Body of pancreas (tissue), 4 donors: ENCODE results near the gene LCN12. TPM values are rescaled to one million over a fixed set of nuclear protein-coding genes. Genes with fewer than 3 reads are reported as not detected.

Source experiments
- ATAC-seq: fragments of 150-250 bp; one replicate; pipeline ENCODE4 v1.9.1; 2016
- DNase-seq, 4 donors: peaks; one replicate each; pipeline ENCODE4 v3.0.0-alpha.2; 2019
- H3K27ac ChIP-seq, 4 donors: fragments of 200-600 bp; sonication (generic); 1 replicate in 3 of 4; 2 replicates in 1 of 4; pipeline versions ENCODE4 v1.5.1 to v1.6.1; 2016 to 2019; ENCODE audit warnings: mild to moderate bottlenecking in 1 of 4, mixed read lengths in 1 of 4, moderate library complexity in 1 of 4
- H3K27me3 ChIP-seq, 2 donors: fragments of 200-600 bp; sonication (generic); one replicate each; pipeline ENCODE4 v1.6.0; 2016; ENCODE audit warnings: mild to moderate bottlenecking in 1 of 2
- H3K36me3 ChIP-seq, 2 donors: fragments of 200-600 bp; sonication (generic); replicated peaks in 1 of 2; 2 replicates each; pipeline ENCODE4 v1.5.1; 2016; ENCODE audit warnings: low read depth in 2 of 2; ENCODE audit not compliant: insufficient read depth in 1 of 2
- H3K4me1 ChIP-seq: fragments of 200-600 bp; sonication (generic); one replicate; pipeline ENCODE4 v1.6.0; 2016
- H3K4me3 ChIP-seq, 2 donors: fragments of 200-600 bp; sonication (generic); 1 replicate in 1 of 2; 2 replicates in 1 of 2; pipeline ENCODE4 v1.5.1; 2016 to 2019
- H3K9me3 ChIP-seq, 3 donors: fragments of 200-600 bp; sonication (generic); 1 replicate in 2 of 3; 2 replicates in 1 of 3; pipeline ENCODE4 v1.5.1; 2016
- POLR2A ChIP-seq, 3 donors: fragments of 450-650 bp; IDR thresholded peaks; one replicate each; pipeline ENCODE4 v1.6.1; 2016; ENCODE audit warnings: antibody characterized with exemption in 3 of 3, mild to moderate bottlenecking in 2 of 3
- WGBS, 2 donors: methylation state at CpG; one replicate each; pipeline ENCODE4 v1.1.5; 2017; 5-methylcytosine and 5-hydroxymethylcytosine counted together
- intact Hi-C: fragments of 100-400 bp; cut with DNase I; formaldehyde crosslinking; loops from one replicate; pipeline ENCODE4 v1.15.1; 2023
- total RNA-seq, 2 donors: library from RNA; depleted of rRNA; stranded (reverse); fragments of >200 nt; gene quantifications; one replicate each; pipeline ENCODE4 v1.1.0, GENCODE V29; 2016
- TF ChIP-seq, protein P1 (sequence below), 7 experiments: fragments of 450-650 bp in 4 of 7; fragments of 200-600 bp in 3 of 7; sonication (generic) in 3 of 7; IDR thresholded peaks; one replicate each; pipeline ENCODE4 v1.5.1; 2016 to 2019; ENCODE audit warnings: antibody characterized with exemption in 7 of 7

LCN12 gene
- total RNA-seq, 2 donors from 2014 or later, result 1.3 to 4.9 TPM

DNA sequence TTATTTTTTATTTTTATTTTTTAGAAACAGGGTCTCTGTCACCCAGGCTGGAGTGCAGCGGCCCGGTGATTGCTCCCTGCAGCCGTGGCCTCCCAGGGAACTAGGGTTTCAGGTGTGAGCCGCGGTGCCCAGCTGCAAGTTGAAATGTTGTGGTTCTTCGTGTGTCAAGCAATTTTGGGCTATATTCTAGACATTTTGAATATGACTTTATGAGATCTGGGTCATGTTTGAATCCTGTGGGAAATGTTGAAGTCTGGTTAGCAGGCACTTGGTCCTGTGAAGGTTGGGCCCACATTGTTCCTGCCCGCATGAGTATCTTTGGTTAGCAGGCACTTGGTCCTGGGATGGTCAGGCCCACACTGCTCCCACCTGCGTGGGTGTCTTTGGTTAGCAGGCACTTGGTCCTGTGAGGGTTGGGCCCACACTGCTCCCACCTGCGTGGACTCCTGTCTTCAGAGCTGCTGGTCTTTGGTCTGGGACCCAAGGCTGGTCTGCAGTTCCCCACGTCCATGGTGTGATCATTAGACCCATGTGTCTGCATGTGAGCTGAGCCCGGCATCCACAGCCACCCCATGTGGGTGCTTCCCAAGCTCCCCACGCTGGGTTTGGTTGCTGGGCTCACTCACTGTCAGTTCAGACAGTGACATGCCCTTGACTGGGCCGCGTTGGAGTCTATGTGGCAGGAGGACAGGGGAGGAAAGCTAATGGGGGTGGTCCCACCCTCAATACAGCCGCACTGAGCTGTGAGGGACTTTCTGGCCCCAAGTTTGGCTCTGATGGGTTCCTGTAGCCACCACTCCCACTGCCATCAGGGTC lies 14.7 kb upstream of the LCN12 start:
- ATAC-seq (no peak), DNase-seq (no peak)
- no peaks in the 10 kb centered on the region for H3K27me3 ChIP-seq
- H3K4me3 ChIP-seq, result no peak overlapping the region
- H3K27ac ChIP-seq, result no peak overlapping the region
- 92 to 93% methylated on average over 9 to 15 of the region's 15 CpGs for WGBS, 2 donors
- intact Hi-C loops, result no loop called here
- H3K36me3 ChIP-seq, result peaks cover 20 to 23% of the 10 kb centered on the region in 2 donors
- TF ChIP-seq POLR2A (IDR thresholded peaks at IDR 0.05), result no peak
- TF ChIP-seq, protein P1, sequence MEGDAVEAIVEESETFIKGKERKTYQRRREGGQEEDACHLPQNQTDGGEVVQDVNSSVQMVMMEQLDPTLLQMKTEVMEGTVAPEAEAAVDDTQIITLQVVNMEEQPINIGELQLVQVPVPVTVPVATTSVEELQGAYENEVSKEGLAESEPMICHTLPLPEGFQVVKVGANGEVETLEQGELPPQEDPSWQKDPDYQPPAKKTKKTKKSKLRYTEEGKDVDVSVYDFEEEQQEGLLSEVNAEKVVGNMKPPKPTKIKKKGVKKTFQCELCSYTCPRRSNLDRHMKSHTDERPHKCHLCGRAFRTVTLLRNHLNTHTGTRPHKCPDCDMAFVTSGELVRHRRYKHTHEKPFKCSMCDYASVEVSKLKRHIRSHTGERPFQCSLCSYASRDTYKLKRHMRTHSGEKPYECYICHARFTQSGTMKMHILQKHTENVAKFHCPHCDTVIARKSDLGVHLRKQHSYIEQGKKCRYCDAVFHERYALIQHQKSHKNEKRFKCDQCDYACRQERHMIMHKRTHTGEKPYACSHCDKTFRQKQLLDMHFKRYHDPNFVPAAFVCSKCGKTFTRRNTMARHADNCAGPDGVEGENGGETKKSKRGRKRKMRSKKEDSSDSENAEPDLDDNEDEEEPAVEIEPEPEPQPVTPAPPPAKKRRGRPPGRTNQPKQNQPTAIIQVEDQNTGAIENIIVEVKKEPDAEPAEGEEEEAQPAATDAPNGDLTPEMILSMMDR (IDR thresholded peaks at IDR 0.05), result no peak
- H3K4me1 ChIP-seq, result peaks cover 1% of the 10 kb centered on the region
- no peaks in the 10 kb centered on the region for H3K9me3 ChIP-seq

GRCh38 chr9:136939431-136939995 lies 12.6 kb upstream of the LCN12 start:
- Histone ChIP-seq H3K36me3 (peaks cover 20 to 26% of the 10 kb centered on the region in 2 donors), H3K27me3 (no peaks in the 10 kb centered on the region), H3K27ac (no peak overlapping the region), H3K4me1 (peaks cover 16% of the 10 kb centered on the region), H3K9me3 (no peaks in the 10 kb centered on the region), H3K4me3 (no peak overlapping the region)
- intact Hi-C loops, result no loop called here
- WGBS, 2 donors, result 90 to 94% methylated on average over 18 to 28 of the region's 28 CpGs
- DNase-seq (no peak), ATAC-seq (no peak)
- no peak for TF ChIP-seq POLR2A (IDR thresholded peaks at IDR 0.05)
- TF ChIP-seq, protein P1 (IDR thresholded peaks at IDR 0.05), result no peak

DNA sequence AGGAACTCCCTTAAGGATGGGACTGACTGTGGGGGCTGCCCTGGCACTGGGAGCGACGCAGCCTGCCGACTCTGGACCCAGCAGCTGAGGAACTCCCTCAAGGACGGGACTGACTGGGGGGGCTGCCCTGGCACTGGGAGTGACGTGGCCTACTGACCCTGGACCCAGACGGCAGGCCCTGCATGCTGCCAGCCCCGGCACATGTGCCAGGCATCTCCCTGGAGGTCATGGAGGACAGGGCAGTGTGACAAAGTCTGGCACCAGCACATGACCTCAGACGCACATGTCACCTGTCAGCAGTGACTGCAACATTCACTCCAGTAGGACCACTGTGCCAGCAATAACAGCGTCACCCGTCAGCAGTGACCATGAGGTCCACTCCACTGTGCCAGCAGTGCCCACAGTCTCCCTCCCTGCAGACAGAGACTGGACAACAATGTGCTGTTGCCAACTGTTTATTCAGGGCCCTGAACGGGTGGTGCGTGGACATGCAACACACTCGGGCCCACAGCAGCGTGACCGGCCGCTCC lies 12.0 kb upstream of the LCN12 start:
- H3K27ac ChIP-seq, result no peak overlapping the region
- TF ChIP-seq POLR2A (IDR thresholded peaks at IDR 0.05), result no peak
- TF ChIP-seq, protein P1 (IDR thresholded peaks at IDR 0.05), result no peak
- no peak overlapping the region for H3K4me3 ChIP-seq
- DNase-seq, result peak in 2 of 4 donors; percentile 62 to 69
- no peaks in the 10 kb centered on the region for H3K27me3 ChIP-seq
- H3K4me1 ChIP-seq, result peaks cover 21% of the 10 kb centered on the region
- peaks cover 20 to 26% of the 10 kb centered on the region in 2 donors for H3K36me3 ChIP-seq
- intact Hi-C loops, result loop anchor here (10.0 kb wide), 1 partner anchor 85 kb away; the partner anchor contains the start of gene MAMDC4
- ATAC-seq, result no peak
- WGBS, 2 donors, result 46% methylated on average over 16 of the region's 16 CpGs; no CpG with 5 or more reads in 1 of the 2 donors
- H3K9me3 ChIP-seq, result no peaks in the 10 kb centered on the region

- intact Hi-C loops, result loop anchor here (10.0 kb wide), 1 partner anchor 86 kb away; the partner anchor contains the start of gene MAMDC4
- no peaks in the 10 kb centered on the region for H3K27me3 ChIP-seq
- TF ChIP-seq POLR2A (IDR thresholded peaks at IDR 0.05), result no peak
- TF ChIP-seq, protein P1 (IDR thresholded peaks at IDR 0.05), result no peak
- no peak overlapping the region for H3K27ac ChIP-seq
- 92 to 98% methylated on average over 21 to 42 of the region's 42 CpGs for WGBS, 2 donors
- no peak for DNase-seq
- H3K4me1 ChIP-seq, result peaks cover 22% of the 10 kb centered on the region
- H3K36me3 ChIP-seq, result peaks cover 20 to 26% of the 10 kb centered on the region in 2 donors
- ATAC-seq, result no peak
- H3K4me3 ChIP-seq, result no peak overlapping the region
- no peaks in the 10 kb centered on the region for H3K9me3 ChIP-seq
Measured at GRCh38 chr9:136940526-136941230, 11.4 kb upstream of the LCN12 start.
